Measurements from ENCODE around the gene DNPH1. TPM values are rescaled to one million over a fixed set of nuclear protein-coding genes. Genes with fewer than 3 reads are reported as not detected.

Gene DNPH1
- total and polyA plus RNA-seq, 9 of the 15 experiments (the other 6 are each of a cell fraction or from before 2014, with no cell fraction given), result 7.3 to 300 (median 68.7) TPM

- TF ChIP-seq CREB1 (IDR thresholded peaks at IDR 0.05) (peak; percentile 29; the same call in 1 of the 2 replicates), CREB1 (CRISPR knock-in tag; IDR thresholded peaks at IDR 0.05) (peak; percentile 75), ZNF431 (CRISPR knock-in tag; IDR thresholded peaks at IDR 0.05) (peak; percentile 87), NFE2 (IDR thresholded peaks at IDR 0.05; ENCODE audit: low read depth) (peak; percentile 33; the same call in 1 of the 2 replicates), FIP1L1 (IDR thresholded peaks at IDR 0.05; ENCODE audit: low read depth, low read length, poor library complexity, severe bottlenecking) (peak; percentile 91), ATF4 (CRISPR knock-in tag; IDR thresholded peaks at IDR 0.05) (no peak; the same call in 1 of the 2 replicates), ZNF589 (CRISPR knock-in tag; IDR thresholded peaks at IDR 0.05; ENCODE audit: low read depth) (peak; percentile 82), MAZ (CRISPR knock-in tag; conservative IDR thresholded peaks at IDR 0.05 in 1 of 2, IDR thresholded peaks at IDR 0.05 in 1 of 2) (peak in 1 of 2 experiments; percentile 90; a peak in 2 of 4 replicates), BRD4 (IDR thresholded peaks at IDR 0.05) (peak; percentile 87; the same call in 1 of the 2 replicates), U2AF2 (optimal IDR thresholded peaks at IDR 0.05; ENCODE audit: low read depth, low read length) (no peak), CREM (IDR thresholded peaks at IDR 0.05; ENCODE audit: low read depth) (peak; percentile 44), FUS (optimal IDR thresholded peaks at IDR 0.05; ENCODE audit: low read depth, low read length) (peak; percentile 75), MXD1 (CRISPR knock-in tag; IDR thresholded peaks at IDR 0.05; ENCODE audit: borderline replicate concordance, poor library complexity, severe bottlenecking) (peak; percentile 65), ZNF766 (CRISPR knock-in tag; conservative IDR thresholded peaks at IDR 0.05) (peak; percentile 58; the same call in 1 of the 2 replicates), ETV5 (CRISPR knock-in tag; IDR thresholded peaks at IDR 0.05; ENCODE audit: low read depth) (peak; percentile 68; the same call in 1 of the 2 replicates), NFIC (IDR thresholded peaks at IDR 0.05) (peak; percentile 30; the same call in 1 of the 2 replicates), TSHZ1 (CRISPR knock-in tag; IDR thresholded peaks at IDR 0.05) (no peak), DLX4 (CRISPR knock-in tag; IDR thresholded peaks at IDR 0.05) (no peak), MECOM (CRISPR knock-in tag; IDR thresholded peaks at IDR 0.05) (peak; percentile 59; the same call in 1 of the 2 replicates), SAP30 (IDR thresholded peaks at IDR 0.05; ENCODE audit: borderline replicate concordance, insufficient read depth, low read depth, low read length, poor library complexity, severe bottlenecking) (peak; percentile 88)
These were observed at the start of gene DNPH1 (continued) for GRCh38 chr6:43228951-43229802.
